AG04449 (cell line): ENCODE results near the gene RPL14.

Experiments used
- CTCF ChIA-PET: fragments of 350-600 bp; formaldehyde crosslinking; extraction: SDS; loops from one replicate; lab custom pipeline; 2021; ENCODE audit warnings: antibody characterized with exemption; lab: Yijun Ruan, JAX
- POLR2A ChIA-PET: fragments of 400-600, 350-600 bp; formaldehyde crosslinking; extraction: SDS; loops from one replicate; lab custom pipeline; 2020; ENCODE audit warnings: antibody characterized with exemption, inconsistent platforms; lab: Yijun Ruan, JAX
- DNase-seq: peaks from one replicate; pipeline ENCODE4 v3.0.0-alpha.2; 2010; ENCODE audit warnings: low read depth, low spot score
- H3K4me3 ChIP-seq: 2 replicates; pipeline ENCODE4 v1.5.1; 2011; ENCODE audit warnings: low read depth, mild to moderate bottlenecking, control low read depth, low read length
- CTCF ChIP-seq: IDR thresholded peaks from one replicate; pipeline ENCODE4 v1.5.1; 2011; ENCODE audit warnings: mild to moderate bottlenecking, moderate library complexity, low read length, control low read depth, inconsistent platforms; ENCODE audit not compliant: insufficient read depth; ENCODE audit errors: missing control alignments

RPL14 gene

GRCh38 chr3:40456940-40457823, at the start of gene RPL14:
Gene RPL14, plus strand, starts transcription at chr3:40457339. Its CDS starts 133 bp downstream, at chr3:40457472.
- POLR2A ChIA-PET, result interaction anchor here (0.7 to 1.4 kb wide), 8 partner anchors 8 to 742 kb away, joined by 3 to 5 read pairs (median 4); partner anchors contain the start of genes CTNNB1 and ZNF619
- peak within 1 kb of the TSS; percentile 97 for H3K4me3 ChIP-seq
- CTCF ChIA-PET, result no interaction called here
- DNase-seq, result peak; percentile 84
- no peak for TF ChIP-seq CTCF

- TF ChIP-seq CTCF, result no peak
- CTCF ChIA-PET, result no interaction called here
- POLR2A ChIA-PET, result no interaction called here
- no peak for DNase-seq
- H3K4me3 ChIP-seq, result no peak overlapping the region
Observed at GRCh38 chr3:40407611-40408010, 49.5 kb upstream of the RPL14 start.

- no peak for TF ChIP-seq CTCF
- ChIA-PET CTCF (interaction anchor here (1.2 kb wide), 1 partner anchor 10 kb away, joined by 3 read pairs; no protein-coding TSS in a partner anchor), POLR2A (no interaction called here)
- no peak for DNase-seq
- no peak overlapping the region for H3K4me3 ChIP-seq
Observed at GRCh38 chr3:40414270-40414669, 42.9 kb upstream of the RPL14 start.

GRCh38 chr3:40417845-40418543, 39.1 kb upstream of the RPL14 start:
- CTCF ChIA-PET, result no interaction called here

GRCh38 chr3:40422861-40423260, 34.3 kb upstream of the RPL14 start:
- ChIA-PET CTCF (no interaction called here), POLR2A (no interaction called here)
- DNase-seq, result no peak
- no peak for TF ChIP-seq CTCF
- no peak overlapping the region for H3K4me3 ChIP-seq

More at GRCh38 chr3:40417845-40418543, 39.1 kb upstream of the RPL14 start:
- no peak for DNase-seq
- TF ChIP-seq CTCF, result no peak
- POLR2A ChIA-PET, result no interaction called here
- H3K4me3 ChIP-seq, result no peak overlapping the region

- no peak overlapping the region for H3K4me3 ChIP-seq
- DNase-seq, result no peak
- ChIA-PET POLR2A (no interaction called here), CTCF (interaction anchor here (0.7 kb wide), 1 partner anchor 100 kb away, joined by 3 read pairs; no protein-coding TSS in a partner anchor)
- no peak for TF ChIP-seq CTCF
Observed at GRCh38 chr3:40427045-40427669, 30.0 kb upstream of the RPL14 start.
